GM21786 (cell line): ENCODE measurements around the gene TEF.
"Not testable (repeated sequence)": the region's sequence is repeated elsewhere in the genome, so short reads cannot be mapped to it uniquely, and the experiment has no call there.

Experiments used
- ATAC-seq: cut with Tn5 transposase; IDR thresholded peaks from one replicate; pipeline ENCODE4 v1.9.1; 2021; ENCODE audit not compliant: unreplicated experiment

Gene TEF

GRCh38 chr22:41380993-41381328 lies 781 bp upstream of the TEF start:
- peak; percentile 12 for ATAC-seq

- ATAC-seq: peak; percentile 24
These were observed 396 bp downstream of the TEF start for GRCh38 chr22:41382098-41382578.

- no peak for ATAC-seq
These were observed 868 bp downstream of the TEF start for GRCh38 chr22:41382610-41383009.

GRCh38 chr22:41383085-41383484 lies 1.3 kb downstream of the TEF start:
- no peak for ATAC-seq

GRCh38 chr22:41384128-41384527 lies 2.4 kb downstream of the TEF start:
- ATAC-seq: no peak

- ATAC-seq: no peak
These were observed 5.6 kb downstream of the TEF start for GRCh38 chr22:41387341-41387740.

- ATAC-seq: no peak
These were observed 12.2 kb downstream of the TEF start for GRCh38 chr22:41394012-41394356.

GRCh38 chr22:41395531-41396240 lies 13.9 kb downstream of the TEF start:
- ATAC-seq: no peak

- no peak for ATAC-seq
These were observed 15.5 kb downstream of the TEF start for GRCh38 chr22:41397143-41397811.

GRCh38 chr22:41398921-41399320 lies 17.2 kb downstream of the TEF start:
- no peak for ATAC-seq

- ATAC-seq: no peak
These were observed 20.3 kb downstream of the TEF start for GRCh38 chr22:41401781-41402648.

- not testable (repeated sequence) for ATAC-seq
These were observed 21.1 kb downstream of the TEF start for GRCh38 chr22:41402851-41403250.

- ATAC-seq: peak; percentile 66
These were observed 22.0 kb downstream of the TEF start for GRCh38 chr22:41403532-41404318.

GRCh38 chr22:41405588-41405987 lies 23.8 kb downstream of the TEF start:
- no peak for ATAC-seq

GRCh38 chr22:41406410-41406809 lies 24.7 kb downstream of the TEF start:
- no peak for ATAC-seq

- no peak for ATAC-seq
These were observed 25.7 kb downstream of the TEF start for GRCh38 chr22:41407433-41407832.

GRCh38 chr22:41408665-41409064 lies 26.9 kb downstream of the TEF start:
- no peak for ATAC-seq

- no peak for ATAC-seq
These were observed 28.6 kb downstream of the TEF start for GRCh38 chr22:41410311-41410751.

GRCh38 chr22:41411021-41411851 lies 29.5 kb downstream of the TEF start:
- no peak for ATAC-seq

- no peak for ATAC-seq
These were observed 33.8 kb downstream of the TEF start for GRCh38 chr22:41415554-41415953.
